ENCODE data around the gene KAZN.

KAZN gene

GRCh38 chr1:15101801-15102200 is 503.3 kb downstream of the KAZN start:
- DNase-seq, result no peak

DNA sequence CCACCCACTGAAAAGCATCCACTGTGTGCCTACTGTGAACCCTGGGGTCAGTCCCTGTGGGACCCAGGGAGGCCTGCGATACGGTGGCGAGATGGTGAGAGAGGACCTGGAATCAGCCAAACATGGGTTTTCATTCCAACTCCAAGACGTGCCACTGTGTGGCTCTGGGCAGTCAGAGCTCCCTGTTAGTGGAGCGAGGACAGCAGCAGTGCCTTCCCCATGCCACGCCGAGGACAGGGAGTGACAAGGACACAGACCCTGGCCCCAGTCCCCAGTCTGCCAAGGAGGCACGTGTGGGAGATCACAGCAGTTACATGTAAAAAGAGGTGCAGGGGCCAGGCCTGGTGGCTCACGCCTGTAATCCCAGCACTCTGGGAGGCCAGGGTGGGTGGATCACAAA is 504.2 kb downstream of the KAZN start:
- no peak for DNase-seq

- no peak for DNase-seq
Measured at GRCh38 chr1:15103211-15103610, 504.7 kb downstream of the KAZN start.

DNA sequence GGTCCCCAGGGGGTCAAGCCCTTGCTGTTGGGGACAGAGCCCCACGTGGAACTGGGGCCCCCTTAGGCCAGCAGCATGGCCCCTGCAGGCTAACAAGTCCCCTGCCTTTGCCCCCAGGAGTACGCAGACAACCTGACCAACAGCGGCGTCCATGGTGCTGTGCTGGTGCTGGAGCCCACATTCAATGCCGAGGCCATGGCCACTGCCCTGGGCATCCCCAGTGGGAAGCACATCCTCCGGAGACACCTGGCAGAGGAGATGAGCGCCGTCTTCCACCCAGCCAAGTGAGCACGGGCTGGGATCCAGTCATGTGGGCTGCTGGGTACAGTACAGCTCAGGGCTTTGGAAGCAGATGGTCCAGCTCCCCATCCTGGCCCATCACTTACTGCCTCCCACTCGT is 505.4 kb downstream of the KAZN start:
- no peak for DNase-seq

DNA sequence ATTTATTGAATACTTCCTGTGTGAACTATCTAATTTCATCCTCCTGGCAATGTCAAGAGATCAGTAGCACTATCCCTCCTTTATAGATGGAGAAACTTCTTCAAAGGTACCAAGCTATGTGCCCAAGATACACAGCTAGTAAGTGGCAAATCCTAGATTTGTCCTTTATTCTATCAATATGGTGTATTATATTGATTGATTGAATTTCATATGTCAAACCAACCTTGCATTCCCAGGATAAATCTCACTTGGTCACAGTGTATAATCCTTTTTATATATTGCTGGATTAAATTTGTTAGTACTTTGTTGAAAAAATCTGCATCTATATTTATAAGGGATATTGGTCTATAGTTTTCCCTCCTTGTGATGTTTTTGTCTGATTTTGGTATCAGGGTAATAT is 506.3 kb downstream of the KAZN start:
- no peak for DNase-seq

DNA sequence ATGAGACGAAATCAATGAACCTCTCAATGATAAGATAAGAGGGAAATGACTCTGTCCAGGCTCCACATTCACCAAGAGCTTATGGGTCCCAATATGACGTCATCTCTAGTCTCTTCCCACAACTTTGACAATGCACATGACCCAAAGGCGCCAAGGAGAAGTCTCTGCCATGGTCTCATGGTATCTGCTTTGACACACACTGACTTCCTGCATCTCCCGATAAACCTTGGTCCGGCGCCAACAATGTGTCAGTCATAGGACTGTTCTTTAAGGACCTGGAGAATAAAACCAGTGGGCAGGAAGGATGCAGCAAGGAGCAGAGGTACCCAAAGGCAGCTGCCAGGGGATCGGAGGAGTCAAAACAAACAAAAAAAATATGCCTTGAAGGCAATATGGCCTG is 508.1 kb downstream of the KAZN start:
- no peak for DNase-seq

- no peak for DNase-seq
Measured at GRCh38 chr1:15107058-15107687, 508.7 kb downstream of the KAZN start.

DNA sequence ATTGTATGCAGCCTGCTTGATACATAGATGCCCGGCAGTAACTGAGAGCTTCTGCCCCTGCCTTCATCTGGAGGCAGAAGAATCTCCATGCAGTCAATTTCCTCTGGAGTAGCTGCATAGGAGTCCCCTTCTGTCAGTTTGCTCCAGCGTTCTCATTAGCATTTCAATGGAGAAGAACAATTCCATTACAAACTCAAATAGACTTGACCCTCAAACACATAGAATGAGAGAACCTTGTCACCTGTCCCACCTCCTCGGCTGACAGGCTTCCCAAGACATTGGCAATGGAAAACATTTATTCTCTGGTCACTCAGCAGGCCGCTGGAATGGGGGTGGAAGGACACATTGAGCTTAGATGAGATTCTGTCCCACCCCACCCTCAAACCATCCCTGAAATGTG is 509.4 kb downstream of the KAZN start:
- DNase-seq, result no peak

DNA sequence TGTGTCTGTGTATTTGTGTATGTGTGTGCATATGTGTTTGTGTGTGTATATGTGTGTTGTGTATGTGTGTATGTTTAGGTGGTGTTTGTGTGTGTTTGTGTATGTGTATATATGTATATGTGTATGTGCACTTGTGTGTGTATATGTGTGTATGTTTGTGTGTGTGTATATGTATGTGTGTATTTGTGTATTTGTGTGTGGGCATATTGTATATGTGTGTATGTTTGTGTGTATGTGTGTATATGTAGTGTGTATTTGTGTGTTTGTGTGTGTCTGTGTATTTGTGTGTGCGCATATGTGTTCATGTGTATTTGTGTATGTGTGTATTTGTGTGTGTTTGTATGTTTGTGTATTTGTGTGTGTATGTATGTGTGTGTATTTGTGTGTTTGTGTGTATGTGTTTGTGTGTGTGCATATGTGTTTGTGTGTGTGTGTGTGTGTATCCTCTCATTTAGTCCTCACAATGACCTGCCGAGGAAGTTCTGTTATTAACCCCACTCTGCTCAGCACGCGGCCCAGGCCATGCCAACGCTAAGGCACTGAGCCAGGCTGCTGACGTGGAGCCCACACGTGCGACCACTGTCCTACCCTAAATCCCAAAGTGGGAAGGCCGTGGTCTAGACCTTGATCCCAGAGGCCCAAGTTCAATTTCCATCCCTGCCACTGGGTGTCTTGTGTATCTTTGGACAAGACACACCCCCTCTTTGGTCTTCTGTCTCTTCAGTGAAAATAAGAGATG is 511.8 kb downstream of the KAZN start:
- no peak for DNase-seq

DNA sequence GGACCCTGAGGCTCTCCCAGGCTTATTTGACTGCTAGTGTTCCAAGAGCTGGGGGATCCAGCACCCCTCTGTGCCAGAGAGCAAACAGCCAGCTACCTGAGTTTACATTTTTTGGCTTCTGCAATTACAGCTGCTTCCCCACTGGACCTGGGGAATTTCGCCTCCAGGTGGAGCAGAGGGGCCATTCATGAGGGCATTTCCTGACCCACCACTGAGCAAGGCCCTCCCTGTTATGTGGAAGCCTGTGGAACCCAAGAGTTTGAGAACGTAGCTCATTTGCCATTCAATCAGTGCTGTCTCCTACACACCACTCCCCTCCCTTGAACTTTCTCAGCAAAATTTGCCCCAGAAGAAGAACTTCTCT is 512.4 kb downstream of the KAZN start:
- no peak for DNase-seq

DNA sequence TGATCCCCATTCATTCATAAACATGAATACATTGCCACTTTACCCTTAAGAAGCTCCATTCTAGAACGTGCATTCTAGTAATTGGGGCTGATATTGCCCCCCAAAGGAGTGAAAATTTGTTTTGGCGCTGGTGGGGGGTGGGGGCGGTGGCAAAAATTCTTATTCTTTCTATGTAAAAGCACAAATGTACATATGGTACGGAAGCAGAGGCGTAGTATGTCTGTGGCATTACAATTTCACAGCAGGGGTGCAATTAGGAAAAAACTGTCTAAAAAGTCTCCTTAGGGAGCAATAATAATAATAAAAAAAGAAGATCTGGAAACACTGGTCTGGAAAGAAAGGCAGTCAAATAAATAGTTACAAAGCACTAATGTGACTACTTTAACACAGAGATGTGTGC is 514.7 kb downstream of the KAZN start:
- DNase-seq, result no peak

DNA sequence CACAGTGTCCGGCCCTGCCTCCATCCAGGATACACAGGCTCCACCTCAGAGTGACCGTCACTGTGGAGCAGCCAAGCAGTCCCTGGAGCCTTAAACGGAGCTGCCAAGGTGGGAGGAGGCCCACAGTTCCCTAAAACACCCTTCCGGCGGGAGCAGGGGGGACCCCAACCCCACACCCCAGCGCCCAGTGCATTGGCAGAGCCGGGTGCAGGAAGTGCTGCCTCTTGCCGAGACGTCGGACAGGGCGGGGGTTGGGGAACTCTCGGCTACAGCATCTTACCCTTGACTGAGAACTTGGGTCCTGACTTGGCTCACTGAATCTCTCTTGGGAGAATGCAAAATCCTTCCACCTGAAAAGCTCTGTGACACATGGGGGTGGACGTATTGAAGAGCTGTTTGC is 516.4 kb downstream of the KAZN start:
- DNase-seq, result no peak

GRCh38 chr1:15115542-15116330 is 517.3 kb downstream of the KAZN start:
- no peak for DNase-seq

DNA sequence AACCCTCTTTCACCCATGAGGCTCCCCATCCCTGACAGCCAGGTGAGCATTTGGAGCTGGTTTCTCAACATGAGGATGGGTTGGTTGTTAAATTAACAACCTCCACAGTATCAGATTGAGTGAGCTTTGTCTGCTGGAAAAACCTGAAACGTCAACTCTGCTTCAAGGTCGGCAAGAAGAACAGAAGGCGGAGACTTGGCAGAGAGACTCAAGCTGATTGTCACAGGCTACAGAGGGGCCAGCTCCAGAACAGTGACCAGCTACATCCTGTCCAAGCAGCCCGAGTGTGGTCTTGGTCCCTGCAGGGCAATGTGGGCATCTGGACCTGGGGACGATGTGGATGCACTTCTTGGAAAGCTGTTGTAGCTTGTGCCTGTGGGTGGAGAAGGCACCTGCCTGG is 518.5 kb downstream of the KAZN start:
- DNase-seq, result no peak

DNA sequence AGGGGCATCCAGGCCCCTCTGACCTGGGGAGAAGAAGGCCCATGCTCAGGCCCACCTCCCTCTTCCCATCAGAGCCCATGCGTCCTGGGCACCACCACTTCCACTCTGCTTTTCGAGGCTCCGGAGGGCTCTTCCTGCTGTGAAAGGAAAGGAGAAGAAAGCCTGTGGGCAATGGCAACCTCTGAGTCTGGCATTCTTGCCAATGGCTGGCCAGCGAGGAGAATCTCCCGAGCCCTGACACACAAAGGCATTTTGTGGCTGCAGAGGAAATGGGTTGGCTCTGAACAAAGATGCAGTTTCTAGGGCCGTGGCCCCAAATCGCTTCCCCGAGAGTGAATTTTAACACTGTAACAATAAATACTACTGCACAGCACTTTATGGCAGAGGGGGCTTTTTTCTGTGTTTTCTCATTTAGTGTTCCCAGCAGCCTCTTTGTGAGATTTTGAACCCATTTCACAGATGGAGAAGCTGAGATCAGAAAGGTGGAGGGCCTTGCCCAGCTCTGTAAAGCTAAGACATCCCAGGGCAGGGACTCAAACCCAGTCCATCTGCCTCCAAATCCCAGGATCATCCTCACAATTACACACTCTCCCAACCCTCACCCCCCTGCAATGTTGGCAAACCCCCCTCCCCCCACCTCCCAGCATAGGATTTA is 519.3 kb downstream of the KAZN start:
- DNase-seq, result no peak

- no peak for DNase-seq
Measured at GRCh38 chr1:15118579-15118978, 520.1 kb downstream of the KAZN start.

DNA sequence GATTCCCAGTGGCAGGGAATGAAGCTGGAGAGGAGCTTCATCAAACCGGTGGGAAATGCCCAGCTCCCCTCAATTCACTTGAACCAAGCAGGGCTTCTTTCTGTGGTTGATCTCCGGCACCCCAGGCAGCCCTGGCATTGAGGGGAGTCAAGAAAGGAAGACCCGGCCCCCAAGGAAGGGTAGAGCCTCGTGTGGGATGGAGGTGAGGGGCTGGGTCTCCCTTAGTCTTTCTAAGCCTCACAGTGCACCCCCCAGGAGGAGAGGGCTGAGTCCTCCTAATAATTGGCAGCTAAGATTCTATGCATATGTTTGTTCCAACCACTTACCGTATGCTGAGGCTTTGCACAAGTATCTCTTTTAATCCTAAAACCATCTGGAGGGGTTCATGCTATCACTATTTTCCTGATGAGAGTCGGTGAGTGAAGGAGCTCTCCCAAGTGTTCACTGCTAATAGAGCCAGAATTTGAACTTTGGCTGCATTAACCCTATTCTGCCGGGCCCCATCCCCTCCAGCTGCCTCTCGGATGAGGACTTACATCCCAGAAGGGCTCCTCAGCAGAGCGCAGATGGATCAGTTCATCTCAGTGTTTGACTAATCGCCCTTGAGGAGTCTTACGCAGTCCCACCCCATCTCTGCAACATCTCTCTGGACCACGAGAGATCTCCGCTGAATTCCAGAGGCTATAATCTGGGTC is 521.9 kb downstream of the KAZN start:
- DNase-seq, result no peak

DNA sequence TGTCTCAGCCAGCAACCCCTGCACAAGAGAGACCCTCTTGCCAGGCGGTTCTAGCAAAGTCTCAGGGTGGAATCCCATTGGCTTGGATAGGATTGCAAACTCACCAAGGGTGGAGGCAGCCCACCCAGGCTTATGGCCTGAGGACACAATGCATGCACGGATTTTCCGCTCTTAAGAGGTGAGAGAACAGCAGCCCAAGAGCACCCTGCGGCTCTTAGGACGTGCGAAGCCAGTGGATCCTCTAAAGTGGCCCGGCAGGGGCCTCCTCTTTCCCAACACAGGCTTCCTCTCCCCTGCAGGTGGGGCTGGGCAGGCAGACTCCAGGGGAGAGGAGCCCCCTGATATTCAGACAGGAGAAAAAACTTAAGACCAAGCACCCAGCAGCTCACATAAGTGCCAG is 523.8 kb downstream of the KAZN start:
- DNase-seq, result no peak

DNA sequence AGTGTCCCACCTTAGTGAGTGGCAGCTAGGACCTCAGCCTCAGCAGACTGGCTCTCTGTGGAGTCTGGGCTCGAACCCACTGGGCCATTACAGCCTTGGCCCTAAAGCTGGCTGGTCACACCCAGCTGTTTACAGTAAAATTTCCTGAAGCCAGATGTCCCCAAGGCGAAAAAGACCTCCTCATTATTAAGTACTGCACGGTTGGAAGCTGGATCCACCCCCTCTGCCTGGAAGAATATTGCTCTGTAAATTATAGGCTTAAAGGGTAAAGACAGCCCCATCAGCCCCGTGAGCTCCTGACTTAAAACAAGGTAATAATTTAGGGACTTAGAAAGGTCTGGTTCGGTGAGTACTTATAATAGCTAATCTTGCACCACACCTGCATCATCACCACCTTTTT is 524.8 kb downstream of the KAZN start:
- DNase-seq, result no peak

DNA sequence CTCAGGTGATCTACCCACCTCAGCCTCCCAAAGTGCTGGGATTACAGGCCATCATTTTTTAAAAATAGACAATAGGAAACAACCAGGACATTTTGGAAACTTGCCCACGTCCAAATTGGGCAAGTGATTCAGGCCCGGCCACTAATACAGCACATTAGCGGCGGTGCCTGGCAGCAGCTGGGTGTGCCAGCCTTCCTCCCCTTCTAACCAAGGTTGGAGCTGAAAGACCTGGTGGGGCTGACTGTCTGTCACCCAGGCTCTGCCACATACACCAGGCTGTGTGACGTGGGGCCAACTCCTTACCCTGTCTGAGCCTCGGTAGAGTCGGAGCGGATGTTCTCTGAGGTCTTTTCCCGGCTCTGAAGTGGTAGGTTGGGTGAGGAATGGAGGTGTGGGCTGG is 525.4 kb downstream of the KAZN start:
- no peak for DNase-seq

DNA sequence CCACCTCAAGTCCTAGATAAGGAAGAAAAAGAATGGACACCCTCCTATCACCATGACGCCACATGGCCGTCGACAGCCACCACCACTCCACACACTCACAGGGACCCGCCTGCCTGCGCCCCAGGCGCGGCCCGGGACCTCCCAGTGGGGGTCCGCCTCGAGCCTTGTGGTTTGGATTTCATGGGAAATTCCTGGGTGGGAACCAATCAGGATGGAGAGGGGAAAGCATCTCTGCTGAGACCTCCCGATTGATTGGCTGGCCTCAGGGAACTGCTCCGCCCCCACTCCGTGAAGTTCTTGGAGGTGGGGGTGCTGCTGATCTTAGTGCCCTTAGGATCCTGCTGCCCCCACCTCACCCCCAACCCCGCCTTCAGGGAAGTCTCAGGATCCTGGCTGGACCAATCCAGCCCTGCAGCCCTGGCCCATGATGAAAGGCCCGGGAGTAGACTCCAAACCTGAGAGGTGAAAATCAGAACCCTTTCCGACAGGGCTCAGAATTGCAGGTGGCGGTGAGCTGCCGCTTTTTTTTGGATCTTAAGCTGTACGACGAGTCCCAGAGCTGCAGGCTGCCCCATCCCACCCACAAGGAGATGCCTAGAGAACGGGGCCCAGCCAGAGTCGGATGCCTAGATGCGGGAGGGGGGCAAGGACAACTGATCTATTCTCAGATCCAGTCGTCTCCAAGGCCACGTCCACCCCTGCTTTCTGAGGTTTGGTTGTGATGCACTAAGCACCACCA is 526.0 kb downstream of the KAZN start:
- no peak for DNase-seq

GRCh38 chr1:15125101-15125745 is 526.7 kb downstream of the KAZN start:
- no peak for DNase-seq

All from NCI-H1105 treated with DMSO at 0.1 percent for 48 hours (cell line).